Progenitor cell of endocrine pancreas (in vitro differentiated cells): Measurements from ENCODE around the gene FRMD4B. TPM values are rescaled to one million over a fixed set of nuclear protein-coding genes. Genes with fewer than 3 reads are reported as not detected.
A peak's percentile ranks its signal among the peaks of the same experiment; 100 is the strongest.

ENCODE experiments used
- DNase-seq: peaks from one replicate; pipeline ENCODE4 v3.0.0; 2021; ENCODE audit warnings: low spot score; ENCODE audit not compliant: unreplicated experiment
- H3K27ac Mint-ChIP-seq: 2 replicates; pipeline ENCODE4 v1.8.0; 2021; ENCODE audit warnings: mild to moderate bottlenecking, moderate library complexity, mixed read lengths
- H3K27me3 Mint-ChIP-seq: 2 replicates; pipeline ENCODE4 v1.8.0; 2021; ENCODE audit warnings: mixed read lengths
- H3K36me3 Mint-ChIP-seq: 2 replicates; pipeline ENCODE4 v1.8.0; 2022; ENCODE audit warnings: mixed read lengths; ENCODE audit not compliant: insufficient read depth
- H3K4me1 Mint-ChIP-seq: 2 replicates; pipeline ENCODE4 v1.8.0; 2021; ENCODE audit warnings: low read depth, mixed read lengths
- H3K4me3 Mint-ChIP-seq: 2 replicates; pipeline ENCODE4 v1.8.0; 2021; ENCODE audit warnings: low read depth, mild to moderate bottlenecking, moderate library complexity, mixed read lengths
- H3K9me3 Mint-ChIP-seq: 2 replicates; pipeline ENCODE4 v1.8.0; 2021; ENCODE audit warnings: low read depth, mixed read lengths
- total RNA-seq: library from RNA; stranded (reverse); gene quantifications from 2 replicates; pipeline ENCODE4 v1.2.1, GENCODE V29; 2021
- TF ChIP-seq, protein P1 (sequence below): fragments of 200-600 bp; sonication (generic); IDR thresholded peaks from one replicate; pipeline ENCODE4 v1.5.0; 2021; ENCODE audit warnings: antibody characterized with exemption, mild to moderate bottlenecking; ENCODE audit not compliant: unreplicated experiment

Gene FRMD4B
- total RNA-seq, 1 donor from 2014 or later: 41.6 TPM

DNA sequence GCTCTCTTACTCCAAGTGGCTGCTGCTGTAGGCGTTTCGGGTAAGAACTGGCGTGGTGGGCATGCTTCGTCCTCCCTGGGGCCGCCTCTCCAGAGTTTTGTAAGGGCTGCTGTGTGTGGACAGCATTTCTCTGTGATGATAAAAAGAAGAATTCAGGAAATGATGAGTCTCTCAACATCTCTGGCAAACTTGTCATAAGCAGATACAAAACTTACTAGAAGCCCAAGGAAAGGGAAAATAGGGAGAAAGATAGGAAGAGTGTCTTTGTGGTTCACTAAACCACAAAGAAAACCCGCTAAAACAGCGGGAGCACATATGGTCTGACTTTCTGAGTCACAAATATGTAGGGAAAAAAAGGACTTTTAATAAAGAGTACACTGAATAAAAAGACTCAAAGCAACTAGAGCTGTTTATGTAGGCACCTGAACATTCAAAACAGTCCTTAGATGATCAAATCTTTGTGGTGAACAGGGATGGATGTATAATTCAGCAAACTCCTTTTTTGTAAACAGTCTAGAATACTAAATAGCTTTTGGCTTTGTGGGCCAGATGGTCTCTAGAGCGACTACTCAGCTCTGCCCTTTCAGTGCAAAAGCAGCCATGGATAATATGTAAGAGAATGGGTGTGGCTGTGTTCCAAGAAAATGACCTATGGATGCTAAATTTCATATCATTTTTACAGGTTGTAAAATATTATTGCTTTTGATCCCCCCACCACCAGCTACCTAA is 203.1 kb downstream of the FRMD4B start:
- Mint-ChIP-seq H3K36me3 (peaks cover 49% of the 10 kb centered on the region), H3K27me3 (no peaks in the 10 kb centered on the region), H3K4me3 (no peak overlapping the region), H3K4me1 (peaks cover 3% of the 10 kb centered on the region), H3K9me3 (no peaks in the 10 kb centered on the region), H3K27ac (peak overlapping the region; percentile 30)
- TF ChIP-seq, protein P1, sequence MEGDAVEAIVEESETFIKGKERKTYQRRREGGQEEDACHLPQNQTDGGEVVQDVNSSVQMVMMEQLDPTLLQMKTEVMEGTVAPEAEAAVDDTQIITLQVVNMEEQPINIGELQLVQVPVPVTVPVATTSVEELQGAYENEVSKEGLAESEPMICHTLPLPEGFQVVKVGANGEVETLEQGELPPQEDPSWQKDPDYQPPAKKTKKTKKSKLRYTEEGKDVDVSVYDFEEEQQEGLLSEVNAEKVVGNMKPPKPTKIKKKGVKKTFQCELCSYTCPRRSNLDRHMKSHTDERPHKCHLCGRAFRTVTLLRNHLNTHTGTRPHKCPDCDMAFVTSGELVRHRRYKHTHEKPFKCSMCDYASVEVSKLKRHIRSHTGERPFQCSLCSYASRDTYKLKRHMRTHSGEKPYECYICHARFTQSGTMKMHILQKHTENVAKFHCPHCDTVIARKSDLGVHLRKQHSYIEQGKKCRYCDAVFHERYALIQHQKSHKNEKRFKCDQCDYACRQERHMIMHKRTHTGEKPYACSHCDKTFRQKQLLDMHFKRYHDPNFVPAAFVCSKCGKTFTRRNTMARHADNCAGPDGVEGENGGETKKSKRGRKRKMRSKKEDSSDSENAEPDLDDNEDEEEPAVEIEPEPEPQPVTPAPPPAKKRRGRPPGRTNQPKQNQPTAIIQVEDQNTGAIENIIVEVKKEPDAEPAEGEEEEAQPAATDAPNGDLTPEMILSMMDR: no peak
- DNase-seq: no peak

DNA sequence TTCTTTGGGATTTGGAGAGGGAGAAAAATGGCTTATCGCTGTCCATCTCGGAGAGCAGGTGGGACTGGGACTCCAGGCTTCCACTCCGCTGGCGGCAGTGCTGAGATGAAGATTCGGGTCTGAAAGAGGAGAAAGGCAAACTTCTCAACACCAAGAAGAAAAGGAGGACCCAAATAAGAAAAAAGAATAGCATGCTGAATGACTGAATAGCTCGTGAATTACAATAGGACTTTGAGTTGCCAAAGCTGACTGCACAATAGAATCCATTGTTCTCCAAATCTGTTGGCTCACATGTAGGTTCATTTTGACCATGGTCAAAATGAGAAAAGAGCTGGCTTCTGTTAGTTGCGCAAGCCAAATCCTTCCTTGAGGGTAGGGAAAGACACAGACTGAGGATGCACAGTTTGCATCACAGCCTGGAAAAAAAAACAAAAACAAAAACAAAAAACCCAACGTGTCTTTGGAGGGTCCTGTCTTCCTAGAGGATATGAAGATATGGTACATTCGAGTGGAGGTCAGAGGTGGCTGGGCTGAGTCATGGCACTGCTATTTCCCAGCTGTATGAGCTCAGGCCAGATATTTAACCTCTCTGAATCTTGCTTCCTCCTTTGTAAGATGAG is 204.2 kb downstream of the FRMD4B start:
- TF ChIP-seq, protein P1: no peak
- H3K9me3 Mint-ChIP-seq: no peaks in the 10 kb centered on the region
- DNase-seq: no peak
- peak overlapping the region; percentile 65 for H3K27ac Mint-ChIP-seq
- peaks cover 44% of the 10 kb centered on the region for H3K36me3 Mint-ChIP-seq
- H3K4me3 Mint-ChIP-seq: no peak overlapping the region
- H3K4me1 Mint-ChIP-seq: peaks cover 3% of the 10 kb centered on the region
- H3K27me3 Mint-ChIP-seq: no peaks in the 10 kb centered on the region

DNA sequence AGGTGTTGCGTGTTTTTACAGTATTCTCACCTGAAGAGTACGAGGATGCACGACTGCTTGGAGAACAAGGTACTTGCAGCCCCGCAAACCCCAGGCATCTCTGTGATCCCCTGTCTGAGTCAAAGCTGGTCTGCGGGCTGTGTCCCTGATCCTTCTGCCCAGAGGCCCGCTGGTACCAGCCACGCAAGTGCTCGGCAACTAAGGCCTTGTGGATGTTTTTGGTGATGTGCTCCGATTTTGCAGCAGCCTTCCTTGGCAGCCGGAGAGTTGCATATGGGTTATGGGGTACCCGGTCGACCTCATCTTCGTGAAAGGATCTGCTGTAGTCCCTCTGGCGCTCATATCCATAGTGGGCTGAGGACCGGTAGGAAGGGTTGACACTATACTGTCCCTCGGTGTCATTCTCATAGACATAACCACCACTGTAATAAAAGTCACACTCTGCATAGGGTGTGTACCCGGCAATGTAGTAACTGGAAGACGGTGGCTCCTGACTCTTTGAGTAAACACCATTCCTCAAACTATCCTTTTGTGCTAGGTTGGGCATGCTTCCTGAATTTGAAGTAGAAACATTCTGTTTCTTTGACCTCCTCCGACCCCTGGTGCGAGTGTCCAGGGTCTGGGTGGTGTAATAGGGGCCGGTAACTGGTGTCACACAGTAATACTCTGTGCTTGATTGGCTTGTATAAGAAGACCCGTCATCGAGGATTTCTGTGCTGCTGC is 204.9 kb downstream of the FRMD4B start:
- H3K4me3 Mint-ChIP-seq: no peak overlapping the region
- H3K27ac Mint-ChIP-seq: peak overlapping the region; percentile 65
- TF ChIP-seq, protein P1: no peak
- no peak for DNase-seq
- H3K27me3 Mint-ChIP-seq: no peaks in the 10 kb centered on the region
- peaks cover 48% of the 10 kb centered on the region for H3K36me3 Mint-ChIP-seq
- H3K9me3 Mint-ChIP-seq: no peaks in the 10 kb centered on the region
- H3K4me1 Mint-ChIP-seq: peaks cover 3% of the 10 kb centered on the region

DNA sequence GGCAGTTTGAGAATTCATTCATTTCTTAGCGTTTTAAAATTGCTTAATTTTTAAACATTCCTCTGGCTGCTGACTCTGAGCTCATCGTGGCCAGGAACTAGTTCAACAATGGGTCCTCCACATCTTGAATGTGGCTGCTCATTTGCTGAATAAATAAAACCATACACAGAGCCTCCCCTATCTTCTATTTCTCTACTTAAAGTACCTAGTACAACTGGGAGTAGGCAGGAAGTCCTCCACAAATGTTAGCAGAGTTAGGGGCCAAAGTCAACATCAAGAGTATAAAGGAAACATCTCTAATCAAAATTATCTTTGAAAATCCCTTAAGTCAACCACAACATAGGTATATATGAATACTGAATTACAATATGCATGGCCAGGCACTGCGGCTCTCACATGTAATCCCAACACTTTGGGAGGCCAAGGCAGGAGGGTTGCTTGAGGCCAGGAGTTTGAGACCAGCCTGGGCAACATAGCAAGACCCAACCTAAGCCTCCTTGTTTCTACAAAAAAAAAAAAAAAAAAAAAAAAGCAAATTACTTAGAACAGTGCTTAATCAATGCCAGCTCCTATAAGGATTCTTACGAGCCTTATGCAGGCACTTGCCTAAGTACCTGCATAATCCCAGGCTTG is 206.0 kb downstream of the FRMD4B start:
- Mint-ChIP-seq H3K27ac (no peak overlapping the region), H3K4me3 (no peak overlapping the region), H3K27me3 (no peaks in the 10 kb centered on the region), H3K9me3 (no peaks in the 10 kb centered on the region), H3K36me3 (peaks cover 46% of the 10 kb centered on the region), H3K4me1 (peaks cover 3% of the 10 kb centered on the region)
- TF ChIP-seq, protein P1: no peak
- DNase-seq: no peak
